Measurements from ENCODE around the gene CACNA1C.

CACNA1C gene

DNA sequence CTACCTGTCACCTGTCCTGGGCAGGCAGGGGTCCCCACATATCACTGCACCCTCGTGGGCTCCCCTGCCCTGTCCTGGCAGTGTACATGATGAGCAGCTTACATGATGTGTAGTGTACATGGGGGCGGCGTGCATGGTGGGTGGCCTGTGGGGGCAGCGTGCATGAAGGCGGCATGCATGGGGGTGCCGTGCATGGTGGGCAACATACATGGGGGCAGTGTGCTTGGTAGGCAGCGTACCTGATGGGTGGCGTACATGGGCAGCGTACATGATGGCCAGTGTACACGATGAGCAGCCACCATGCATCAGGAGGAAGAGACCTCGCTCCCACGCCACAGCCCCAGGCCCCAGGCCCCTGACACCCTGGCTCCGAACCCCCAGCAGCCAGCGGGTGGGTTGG is 266.3 kb downstream of the CACNA1C start:
- FAIRE-seq, result no peak
- no peak for DNase-seq (ENCODE audit: insufficient read length, low spot score)
- TF ChIP-seq POLR2A (IDR thresholded peaks at IDR 0.05; ENCODE audit: low read depth, low read length) (no peak), TAF1 (IDR thresholded peaks at IDR 0.05; ENCODE audit: low read depth, low read length) (no peak), SPI1 (IDR thresholded peaks at IDR 0.05; ENCODE audit: low read depth, low read length) (no peak), POLR2AphosphoS5 (IDR thresholded peaks at IDR 0.05; ENCODE audit: low read depth, low read length) (no peak), POU2F2 (IDR thresholded peaks at IDR 0.05; ENCODE audit: low read depth, low read length) (no peak), PAX5 (IDR thresholded peaks at IDR 0.05; ENCODE audit: insufficient read depth, low read length, severe bottlenecking) (no peak)

DNA sequence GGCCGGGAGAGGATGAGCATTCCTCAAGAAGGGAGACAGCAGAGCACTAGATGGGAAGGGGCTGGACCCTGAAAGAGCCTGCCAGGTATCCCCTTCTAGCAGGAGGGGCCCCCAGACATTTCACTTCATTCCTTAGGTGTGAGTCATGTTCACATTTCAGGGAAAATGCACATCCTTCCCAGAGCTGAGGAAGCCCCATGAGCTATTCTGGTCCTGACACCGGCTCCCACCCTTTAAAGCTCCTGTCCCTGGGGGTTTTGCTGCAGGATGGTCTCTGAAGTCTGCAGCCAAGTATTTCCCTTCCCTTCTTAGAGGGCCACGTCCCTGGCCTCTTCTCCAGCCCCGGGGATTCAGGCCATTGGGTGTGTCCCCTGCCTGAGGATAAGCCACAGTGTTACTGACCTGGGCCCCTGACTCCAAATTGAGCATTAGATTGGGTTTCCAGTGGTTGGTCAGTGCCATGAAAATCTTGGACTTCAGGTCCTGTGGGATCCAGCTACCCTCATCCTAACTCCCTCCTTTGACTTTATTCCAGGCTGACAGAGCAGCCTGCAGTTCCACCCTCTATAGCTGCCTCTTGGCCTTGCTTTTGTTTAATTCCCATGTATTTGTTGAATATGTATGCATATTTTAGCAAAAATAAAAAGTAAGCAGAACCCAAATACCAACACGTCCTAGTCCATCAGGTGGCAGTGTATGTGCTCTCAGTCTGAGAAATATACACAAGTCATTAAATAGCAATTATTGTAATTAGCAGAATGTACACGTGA is 267.1 kb downstream of the CACNA1C start:
- TF ChIP-seq POLR2AphosphoS5 (IDR thresholded peaks at IDR 0.05; ENCODE audit: low read depth, low read length), result no peak
- no peak for TF ChIP-seq PAX5 (IDR thresholded peaks at IDR 0.05; ENCODE audit: insufficient read depth, low read length, severe bottlenecking)
- no peak for TF ChIP-seq TAF1 (IDR thresholded peaks at IDR 0.05; ENCODE audit: low read depth, low read length)
- no peak for TF ChIP-seq POU2F2 (IDR thresholded peaks at IDR 0.05; ENCODE audit: low read depth, low read length)
- no peak for TF ChIP-seq SPI1 (IDR thresholded peaks at IDR 0.05; ENCODE audit: low read depth, low read length)
- no peak for TF ChIP-seq POLR2A (IDR thresholded peaks at IDR 0.05; ENCODE audit: low read depth, low read length)
- FAIRE-seq (no peak), DNase-seq (ENCODE audit: insufficient read length, low spot score) (no peak)

DNA sequence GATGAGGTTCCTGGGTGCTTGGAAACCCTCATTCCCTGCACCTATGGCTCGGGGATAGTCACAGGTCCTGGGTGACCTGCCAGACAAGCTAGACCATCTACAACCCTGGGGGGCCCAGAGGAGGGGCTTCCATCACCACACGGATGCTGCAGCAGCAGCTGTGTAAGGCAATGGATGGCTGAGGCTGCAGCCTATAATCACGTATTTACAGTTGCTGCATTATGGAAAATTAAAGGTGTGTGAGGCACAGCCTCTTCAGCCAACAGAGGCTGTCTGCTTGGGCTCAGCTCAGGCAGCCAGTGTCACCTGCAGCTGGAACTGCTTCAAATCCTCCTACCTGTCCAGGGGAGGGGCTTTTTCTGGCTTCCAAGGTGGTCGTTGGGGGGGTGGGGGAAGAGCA is 268.1 kb downstream of the CACNA1C start:
- TF ChIP-seq SPI1 (IDR thresholded peaks at IDR 0.05; ENCODE audit: low read depth, low read length) (no peak), TAF1 (IDR thresholded peaks at IDR 0.05; ENCODE audit: low read depth, low read length) (no peak), PAX5 (IDR thresholded peaks at IDR 0.05; ENCODE audit: insufficient read depth, low read length, severe bottlenecking) (no peak), POLR2A (IDR thresholded peaks at IDR 0.05; ENCODE audit: low read depth, low read length) (no peak), POLR2AphosphoS5 (IDR thresholded peaks at IDR 0.05; ENCODE audit: low read depth, low read length) (no peak), POU2F2 (IDR thresholded peaks at IDR 0.05; ENCODE audit: low read depth, low read length) (no peak)
- no peak for FAIRE-seq
- no peak for DNase-seq (ENCODE audit: insufficient read length, low spot score)

DNA sequence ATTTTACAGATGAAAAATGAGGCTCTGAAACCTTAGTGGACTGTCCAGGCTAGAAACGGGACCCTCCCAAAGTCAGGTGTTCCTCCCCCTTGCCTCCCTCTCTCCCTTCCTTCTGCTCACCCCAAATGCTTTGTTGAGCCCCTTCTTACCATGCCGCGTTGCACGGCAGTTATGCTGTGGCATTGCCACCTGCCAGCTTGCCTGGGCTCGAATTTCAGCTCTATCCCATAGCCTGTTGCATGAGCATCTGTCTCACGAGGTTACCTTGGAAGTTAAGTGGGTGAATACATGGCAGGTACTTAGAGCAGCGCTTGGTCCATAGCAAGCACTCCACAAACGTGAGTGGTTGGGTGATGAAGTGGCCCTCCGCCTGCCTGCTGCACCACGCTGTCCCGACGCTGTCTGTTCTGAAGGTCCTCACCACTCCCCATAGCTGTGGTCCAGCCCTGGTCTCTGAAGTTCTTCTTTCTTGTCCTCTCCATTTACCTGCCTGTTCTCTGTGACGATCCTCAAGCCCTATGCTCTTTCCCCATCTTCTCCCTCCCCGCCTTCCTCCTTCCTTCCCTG is 269.9 kb downstream of the CACNA1C start:
- DNase-seq (ENCODE audit: insufficient read length, low spot score), result no peak
- FAIRE-seq, result no peak
- no peak for TF ChIP-seq POU2F2 (IDR thresholded peaks at IDR 0.05; ENCODE audit: low read depth, low read length)
- TF ChIP-seq PAX5 (IDR thresholded peaks at IDR 0.05; ENCODE audit: insufficient read depth, low read length, severe bottlenecking), result no peak
- no peak for TF ChIP-seq POLR2AphosphoS5 (IDR thresholded peaks at IDR 0.05; ENCODE audit: low read depth, low read length)
- TF ChIP-seq POLR2A (IDR thresholded peaks at IDR 0.05; ENCODE audit: low read depth, low read length), result no peak
- no peak for TF ChIP-seq TAF1 (IDR thresholded peaks at IDR 0.05; ENCODE audit: low read depth, low read length)
- TF ChIP-seq SPI1 (IDR thresholded peaks at IDR 0.05; ENCODE audit: low read depth, low read length), result no peak

DNA sequence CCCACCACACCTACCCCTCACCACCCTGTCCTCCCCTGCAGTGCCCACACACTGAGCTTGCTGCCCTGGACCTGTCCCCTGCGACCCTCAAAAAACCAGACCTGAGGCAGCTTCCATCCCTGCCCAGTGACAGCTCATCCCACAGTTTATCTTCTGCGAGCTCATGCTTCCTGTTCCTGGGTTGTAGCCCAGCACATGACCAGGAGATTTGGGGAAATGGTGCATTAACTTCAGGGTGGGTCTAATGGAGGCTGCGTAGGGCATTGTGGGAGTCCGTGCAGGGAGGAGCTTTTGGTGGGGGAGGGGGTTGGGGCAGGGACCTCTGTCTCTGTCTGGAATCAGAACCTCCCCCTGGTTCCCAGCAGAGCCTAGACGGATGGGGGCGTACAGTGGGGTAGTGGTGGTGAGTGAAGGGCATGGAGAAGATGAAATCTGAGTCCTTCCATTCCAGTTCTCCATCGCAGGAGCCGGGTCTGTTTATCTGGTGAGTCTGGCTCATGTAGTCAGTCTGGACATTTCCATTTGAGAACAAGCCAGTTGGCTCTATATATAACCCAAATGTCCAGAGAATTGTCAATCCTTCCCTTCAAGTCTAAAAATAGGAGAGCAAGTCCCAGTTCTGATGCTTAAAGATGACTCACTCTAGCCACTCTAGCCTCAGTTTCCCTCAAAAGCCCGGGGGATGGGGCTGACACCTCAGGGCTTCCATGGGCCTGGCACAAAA is 270.9 kb downstream of the CACNA1C start:
- no peak for FAIRE-seq
- DNase-seq (ENCODE audit: insufficient read length, low spot score), result no peak

DNA sequence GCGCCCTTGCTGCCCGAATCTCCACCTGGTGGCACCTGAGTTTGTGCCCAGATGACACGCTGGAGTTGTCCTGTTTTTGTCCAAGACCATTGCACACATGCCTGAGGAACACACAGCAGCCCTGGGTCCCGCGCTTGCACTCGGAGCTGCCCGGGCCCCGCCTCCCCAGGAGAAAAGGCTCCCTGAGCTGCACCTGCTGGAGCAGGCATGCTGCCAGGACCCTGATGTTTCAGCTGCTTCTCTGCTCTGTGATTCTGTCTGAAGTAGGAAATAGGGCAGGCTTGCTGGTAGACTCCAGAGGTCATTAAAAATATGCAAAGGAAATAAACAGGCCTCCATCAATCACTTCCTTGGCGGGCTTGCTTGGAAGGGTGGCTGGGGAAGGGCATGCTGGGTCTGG is 271.6 kb downstream of the CACNA1C start:
- TF ChIP-seq POLR2A (IDR thresholded peaks at IDR 0.05; ENCODE audit: low read depth, low read length) (no peak), POU2F2 (IDR thresholded peaks at IDR 0.05; ENCODE audit: low read depth, low read length) (no peak), SPI1 (IDR thresholded peaks at IDR 0.05; ENCODE audit: low read depth, low read length) (no peak), POLR2AphosphoS5 (IDR thresholded peaks at IDR 0.05; ENCODE audit: low read depth, low read length) (no peak), PAX5 (IDR thresholded peaks at IDR 0.05; ENCODE audit: insufficient read depth, low read length, severe bottlenecking) (no peak), TAF1 (IDR thresholded peaks at IDR 0.05; ENCODE audit: low read depth, low read length) (no peak)
- DNase-seq (ENCODE audit: insufficient read length, low spot score) (no peak), FAIRE-seq (no peak)

More for the DNA sequence above, 270.9 kb downstream of the CACNA1C start:
- TF ChIP-seq PAX5 (IDR thresholded peaks at IDR 0.05; ENCODE audit: insufficient read depth, low read length, severe bottlenecking), result no peak
- no peak for TF ChIP-seq POLR2A (IDR thresholded peaks at IDR 0.05; ENCODE audit: low read depth, low read length)
- TF ChIP-seq POLR2AphosphoS5 (IDR thresholded peaks at IDR 0.05; ENCODE audit: low read depth, low read length), result no peak
- no peak for TF ChIP-seq POU2F2 (IDR thresholded peaks at IDR 0.05; ENCODE audit: low read depth, low read length)
- TF ChIP-seq SPI1 (IDR thresholded peaks at IDR 0.05; ENCODE audit: low read depth, low read length), result no peak
- TF ChIP-seq TAF1 (IDR thresholded peaks at IDR 0.05; ENCODE audit: low read depth, low read length), result no peak

DNA sequence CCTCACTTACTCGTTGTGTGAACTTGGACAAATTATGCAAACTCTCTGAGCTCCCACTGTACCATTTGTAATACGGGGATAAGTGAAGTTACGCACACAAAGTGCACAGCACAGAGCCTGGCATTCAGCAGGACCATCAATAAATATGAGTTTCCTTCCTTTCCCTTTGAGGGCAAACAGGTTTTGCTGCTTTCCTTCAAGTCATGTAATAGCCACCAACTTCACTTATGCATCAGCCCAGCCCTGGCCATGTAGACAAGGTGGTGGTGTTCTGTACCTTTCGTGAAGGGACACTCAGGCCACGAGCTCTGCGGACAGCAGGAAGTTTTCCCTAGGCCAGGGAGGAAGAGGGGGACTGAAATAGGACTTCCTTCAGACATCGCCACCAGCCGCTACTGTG is 272.7 kb downstream of the CACNA1C start:
- FAIRE-seq (no peak), DNase-seq (ENCODE audit: insufficient read length, low spot score) (no peak)
- TF ChIP-seq POLR2A (IDR thresholded peaks at IDR 0.05; ENCODE audit: low read depth, low read length) (no peak), TAF1 (IDR thresholded peaks at IDR 0.05; ENCODE audit: low read depth, low read length) (no peak), POLR2AphosphoS5 (IDR thresholded peaks at IDR 0.05; ENCODE audit: low read depth, low read length) (no peak), POU2F2 (IDR thresholded peaks at IDR 0.05; ENCODE audit: low read depth, low read length) (no peak), PAX5 (IDR thresholded peaks at IDR 0.05; ENCODE audit: insufficient read depth, low read length, severe bottlenecking) (no peak), SPI1 (IDR thresholded peaks at IDR 0.05; ENCODE audit: low read depth, low read length) (no peak)

DNA sequence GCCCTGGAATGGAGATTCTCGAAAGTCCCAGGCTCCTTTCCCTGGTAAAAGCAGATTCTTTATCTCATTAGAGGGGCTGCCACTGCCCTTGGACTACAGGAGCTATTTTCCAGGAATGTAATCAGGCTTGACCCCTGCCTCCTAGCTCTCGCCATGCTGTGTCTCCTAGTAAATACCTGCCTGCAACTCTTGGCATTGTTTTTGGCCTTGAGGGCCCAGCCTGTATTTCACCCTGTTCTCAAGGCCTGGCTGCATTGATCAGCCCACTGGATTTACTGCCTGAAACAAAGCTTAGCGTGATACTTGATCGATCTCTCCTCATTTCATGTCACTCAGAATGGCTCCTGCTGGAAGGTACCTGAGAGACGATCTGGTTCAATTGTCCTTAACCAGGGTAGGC is 273.7 kb downstream of the CACNA1C start:
- no peak for TF ChIP-seq POLR2A (IDR thresholded peaks at IDR 0.05; ENCODE audit: low read depth, low read length)
- TF ChIP-seq PAX5 (IDR thresholded peaks at IDR 0.05; ENCODE audit: insufficient read depth, low read length, severe bottlenecking), result no peak
- no peak for TF ChIP-seq SPI1 (IDR thresholded peaks at IDR 0.05; ENCODE audit: low read depth, low read length)
- no peak for TF ChIP-seq TAF1 (IDR thresholded peaks at IDR 0.05; ENCODE audit: low read depth, low read length)
- no peak for TF ChIP-seq POLR2AphosphoS5 (IDR thresholded peaks at IDR 0.05; ENCODE audit: low read depth, low read length)
- TF ChIP-seq POU2F2 (IDR thresholded peaks at IDR 0.05; ENCODE audit: low read depth, low read length), result no peak
- DNase-seq (ENCODE audit: insufficient read length, low spot score) (no peak), FAIRE-seq (no peak)

DNA sequence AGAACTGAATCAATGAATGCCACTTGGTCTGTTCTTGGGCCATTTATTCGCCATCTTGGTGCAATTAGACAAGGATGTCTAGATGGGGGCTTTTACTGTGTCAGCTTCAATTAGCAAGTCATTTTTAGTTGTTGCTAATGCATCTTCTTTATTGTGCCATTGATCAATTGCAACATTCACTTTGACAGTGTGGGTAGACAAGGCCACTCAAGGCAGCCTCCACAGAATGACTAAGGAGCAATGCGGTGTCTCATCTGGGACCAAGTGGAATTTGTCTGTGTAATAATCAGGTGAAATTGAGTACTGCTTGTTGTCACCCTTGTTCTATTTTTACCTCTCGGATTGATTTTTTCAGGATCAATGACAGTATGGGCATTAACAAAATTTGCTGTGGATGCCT is 275.9 kb downstream of the CACNA1C start:
- DNase-seq (ENCODE audit: insufficient read length, low spot score), result no peak

More for the DNA sequence above, 275.9 kb downstream of the CACNA1C start:
- FAIRE-seq, result no peak
- TF ChIP-seq POLR2AphosphoS5 (IDR thresholded peaks at IDR 0.05; ENCODE audit: low read depth, low read length) (no peak), PAX5 (IDR thresholded peaks at IDR 0.05; ENCODE audit: insufficient read depth, low read length, severe bottlenecking) (no peak), TAF1 (IDR thresholded peaks at IDR 0.05; ENCODE audit: low read depth, low read length) (no peak), SPI1 (IDR thresholded peaks at IDR 0.05; ENCODE audit: low read depth, low read length) (no peak), POLR2A (IDR thresholded peaks at IDR 0.05; ENCODE audit: low read depth, low read length) (no peak), POU2F2 (IDR thresholded peaks at IDR 0.05; ENCODE audit: low read depth, low read length) (no peak)

All from GM12891 (cell line).